PFSK-1 (cell line): ENCODE data around the gene RMI2.

Source experiments
- FOXP2 ChIP-seq: optimal IDR thresholded peaks from 2 replicates; pipeline ENCODE3; 2011; ENCODE audit warnings: borderline replicate concordance, control low read depth, inconsistent platforms; ENCODE audit not compliant: insufficient read depth; ENCODE audit errors: extremely low read length, extremely low read depth
- POLR2AphosphoS5 ChIP-seq: IDR thresholded peaks from 2 replicates; pipeline ENCODE4 v1.6.1; 2012; ENCODE audit warnings: low read depth, mild to moderate bottlenecking, control low read depth, low read length, moderate library complexity
- SIN3A ChIP-seq: IDR thresholded peaks from 2 replicates; pipeline ENCODE4 v1.6.1; 2012; ENCODE audit warnings: mild to moderate bottlenecking, low read length, moderate library complexity, borderline replicate concordance; ENCODE audit not compliant: insufficient read depth
- TAF1 ChIP-seq: IDR thresholded peaks from 2 replicates; pipeline ENCODE4 v1.6.1; 2012; ENCODE audit warnings: low read length, control low read depth, borderline replicate concordance; ENCODE audit not compliant: insufficient read depth
- TF ChIP-seq, protein P1 (sequence below), 2 experiments: IDR thresholded peaks; 2 replicates each; pipeline versions ENCODE4 v1.6.1 to v1.8.0; 2011 to 2012; ENCODE audit warnings: low read depth in 2 of 2, low read length in 2 of 2, control low read depth in 1 of 2, inconsistent platforms in 1 of 2, mild to moderate bottlenecking in 1 of 2, moderate library complexity in 1 of 2; ENCODE audit not compliant: insufficient read depth in 1 of 2

The RMI2 gene

DNA sequence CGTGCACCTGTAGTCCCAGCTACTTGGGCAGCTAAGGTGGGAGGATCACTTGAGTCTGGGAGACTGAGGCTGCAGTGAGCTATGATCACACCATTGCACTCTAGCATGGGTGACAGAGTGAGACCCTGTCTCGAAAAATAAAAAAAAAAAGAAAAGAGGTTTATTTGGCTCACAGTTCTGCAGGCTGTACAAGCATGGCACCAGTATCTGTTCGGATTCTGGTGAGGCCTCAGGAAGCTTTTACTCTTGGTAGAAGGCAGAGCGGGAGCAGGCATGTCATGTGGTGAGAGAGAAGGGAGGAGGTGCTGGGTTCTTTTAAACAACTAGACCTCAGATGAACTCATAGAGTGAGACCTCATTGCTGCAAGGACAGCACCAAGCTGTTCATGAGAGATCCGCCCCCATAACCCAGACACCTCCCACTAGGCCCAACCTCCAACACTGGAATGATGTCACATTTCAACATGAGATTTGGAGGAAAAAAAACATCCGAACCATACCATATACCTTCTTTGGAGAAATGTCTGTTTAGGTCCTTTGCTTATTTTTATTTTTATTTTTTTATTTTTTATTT, 10.3 kb upstream of the RMI2 start:
- TF ChIP-seq, protein P1, sequence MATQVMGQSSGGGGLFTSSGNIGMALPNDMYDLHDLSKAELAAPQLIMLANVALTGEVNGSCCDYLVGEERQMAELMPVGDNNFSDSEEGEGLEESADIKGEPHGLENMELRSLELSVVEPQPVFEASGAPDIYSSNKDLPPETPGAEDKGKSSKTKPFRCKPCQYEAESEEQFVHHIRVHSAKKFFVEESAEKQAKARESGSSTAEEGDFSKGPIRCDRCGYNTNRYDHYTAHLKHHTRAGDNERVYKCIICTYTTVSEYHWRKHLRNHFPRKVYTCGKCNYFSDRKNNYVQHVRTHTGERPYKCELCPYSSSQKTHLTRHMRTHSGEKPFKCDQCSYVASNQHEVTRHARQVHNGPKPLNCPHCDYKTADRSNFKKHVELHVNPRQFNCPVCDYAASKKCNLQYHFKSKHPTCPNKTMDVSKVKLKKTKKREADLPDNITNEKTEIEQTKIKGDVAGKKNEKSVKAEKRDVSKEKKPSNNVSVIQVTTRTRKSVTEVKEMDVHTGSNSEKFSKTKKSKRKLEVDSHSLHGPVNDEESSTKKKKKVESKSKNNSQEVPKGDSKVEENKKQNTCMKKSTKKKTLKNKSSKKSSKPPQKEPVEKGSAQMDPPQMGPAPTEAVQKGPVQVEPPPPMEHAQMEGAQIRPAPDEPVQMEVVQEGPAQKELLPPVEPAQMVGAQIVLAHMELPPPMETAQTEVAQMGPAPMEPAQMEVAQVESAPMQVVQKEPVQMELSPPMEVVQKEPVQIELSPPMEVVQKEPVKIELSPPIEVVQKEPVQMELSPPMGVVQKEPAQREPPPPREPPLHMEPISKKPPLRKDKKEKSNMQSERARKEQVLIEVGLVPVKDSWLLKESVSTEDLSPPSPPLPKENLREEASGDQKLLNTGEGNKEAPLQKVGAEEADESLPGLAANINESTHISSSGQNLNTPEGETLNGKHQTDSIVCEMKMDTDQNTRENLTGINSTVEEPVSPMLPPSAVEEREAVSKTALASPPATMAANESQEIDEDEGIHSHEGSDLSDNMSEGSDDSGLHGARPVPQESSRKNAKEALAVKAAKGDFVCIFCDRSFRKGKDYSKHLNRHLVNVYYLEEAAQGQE (IDR thresholded peaks at IDR 0.05; ENCODE audit: insufficient read depth in 1 of 2, low read depth in 2 of 2, low read length in 2 of 2) = no peak
- TF ChIP-seq POLR2AphosphoS5 (no peak), SIN3A (no peak), TAF1 (no peak), FOXP2 (no peak)

DNA sequence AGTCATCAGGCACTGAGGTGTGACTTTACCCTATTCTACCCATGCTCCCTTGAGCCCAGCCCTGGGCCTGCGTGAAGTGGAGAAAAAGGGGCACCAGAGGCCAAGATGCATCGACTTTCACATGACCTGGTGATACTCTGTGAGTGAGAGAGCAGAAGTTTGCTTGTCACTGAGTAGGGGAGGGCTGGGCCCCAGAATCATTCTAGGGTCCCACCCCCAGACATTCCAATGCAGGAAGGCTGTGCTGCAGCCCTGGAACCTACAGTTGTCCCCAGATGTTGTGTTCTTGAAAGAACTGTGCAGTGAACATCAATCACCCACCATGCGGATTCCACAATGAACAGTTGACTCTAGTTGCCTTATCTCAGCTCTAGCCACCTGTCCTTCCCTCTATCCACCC, 6.2 kb upstream of the RMI2 start:
- no peak for TF ChIP-seq TAF1
- no peak for TF ChIP-seq FOXP2
- TF ChIP-seq POLR2AphosphoS5 = no peak
- TF ChIP-seq SIN3A = no peak
- TF ChIP-seq, protein P1 (IDR thresholded peaks at IDR 0.05; ENCODE audit: insufficient read depth in 1 of 2, low read depth in 2 of 2, low read length in 2 of 2) = no peak

DNA sequence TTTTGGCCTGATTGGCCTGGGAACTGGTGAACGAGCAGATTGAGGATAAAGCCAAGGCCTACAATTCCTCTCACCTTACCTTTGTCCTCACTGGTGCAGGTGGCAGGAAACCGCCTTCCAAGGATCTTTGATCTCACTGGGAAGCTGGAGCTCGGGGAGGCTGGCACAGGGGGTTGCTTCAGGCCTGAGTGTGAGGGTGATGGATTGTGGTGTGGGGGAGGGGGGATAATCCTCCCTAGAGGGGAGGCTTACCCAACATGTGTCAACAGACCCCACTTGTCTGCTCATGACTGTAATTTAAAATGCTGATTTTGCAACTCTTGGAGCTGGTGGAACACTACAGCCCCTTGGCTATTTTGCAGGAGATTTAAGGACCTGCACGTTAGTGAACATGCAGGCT, 4.5 kb upstream of the RMI2 start:
- TF ChIP-seq SIN3A (no peak), TAF1 (no peak), POLR2AphosphoS5 (no peak)
- TF ChIP-seq, protein P1 (IDR thresholded peaks at IDR 0.05; ENCODE audit: insufficient read depth in 1 of 2, low read depth in 2 of 2, low read length in 2 of 2) = no peak

DNA sequence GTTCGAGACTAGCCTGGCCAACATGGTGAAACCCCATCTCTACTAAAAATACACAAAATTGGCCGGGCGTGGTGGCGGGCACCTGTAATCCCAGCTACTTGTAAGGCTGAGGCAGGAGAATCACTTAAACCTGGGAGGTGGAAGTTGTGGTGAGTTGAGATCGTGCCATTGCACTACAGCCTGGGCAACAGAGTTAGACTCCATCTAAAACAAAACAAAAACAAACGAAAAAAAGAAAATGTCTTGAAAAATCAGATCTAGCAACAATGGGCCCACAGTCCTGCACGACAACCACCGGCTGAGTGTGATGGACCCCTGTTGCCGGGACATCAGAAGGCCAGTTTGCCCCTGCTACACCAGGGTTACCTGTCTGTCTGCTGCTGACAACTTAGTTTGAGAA, 3.9 kb upstream of the RMI2 start:
- TF ChIP-seq SIN3A (no peak), POLR2AphosphoS5 (no peak), TAF1 (no peak), FOXP2 (no peak)
- TF ChIP-seq, protein P1 (IDR thresholded peaks at IDR 0.05; ENCODE audit: insufficient read depth in 1 of 2, low read depth in 2 of 2, low read length in 2 of 2) = no peak
